ENCODE results near the gene C1orf116. TPM values are rescaled to one million over a fixed set of nuclear protein-coding genes. Genes with fewer than 3 reads are reported as not detected.

Gene C1orf116
- total RNA-seq, 1 donor from 2014 or later, result 0.08 TPM

DNA sequence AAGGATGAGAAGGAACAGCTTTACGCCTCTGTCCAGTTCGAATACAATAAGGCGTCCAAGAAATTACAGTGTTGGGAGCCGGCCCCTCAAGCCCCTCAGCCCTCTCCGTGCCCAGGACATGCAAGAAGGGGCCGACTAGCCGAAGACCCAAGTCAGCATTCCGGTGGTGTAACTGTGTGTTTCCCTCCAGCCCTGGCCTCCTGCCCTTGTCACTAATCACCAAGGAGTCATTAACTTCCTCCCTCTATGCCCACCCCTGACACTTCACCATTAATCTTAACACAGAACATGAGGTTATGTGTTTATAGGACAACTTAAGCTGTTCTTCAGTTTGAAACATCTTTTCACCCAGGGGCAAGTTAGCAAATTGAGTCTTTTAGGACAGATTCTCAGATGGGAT lies 39.7 kb upstream of the C1orf116 start:
- no peak overlapping the region for H3K27ac Mint-ChIP-seq (ENCODE audit: unreplicated experiment)
- H3K36me3 Mint-ChIP-seq (ENCODE audit: low read depth, unreplicated experiment), result peaks cover 13% of the 10 kb centered on the region
- no peak overlapping the region for H3K4me3 Mint-ChIP-seq (ENCODE audit: unreplicated experiment)
- H3K9me3 Mint-ChIP-seq (ENCODE audit: unreplicated experiment), result no peaks in the 10 kb centered on the region
- H3K4me1 Mint-ChIP-seq (ENCODE audit: unreplicated experiment), result peaks cover 12% of the 10 kb centered on the region
- no peak for DNase-seq (ENCODE audit: low spot score)
- TF ChIP-seq, protein P1, sequence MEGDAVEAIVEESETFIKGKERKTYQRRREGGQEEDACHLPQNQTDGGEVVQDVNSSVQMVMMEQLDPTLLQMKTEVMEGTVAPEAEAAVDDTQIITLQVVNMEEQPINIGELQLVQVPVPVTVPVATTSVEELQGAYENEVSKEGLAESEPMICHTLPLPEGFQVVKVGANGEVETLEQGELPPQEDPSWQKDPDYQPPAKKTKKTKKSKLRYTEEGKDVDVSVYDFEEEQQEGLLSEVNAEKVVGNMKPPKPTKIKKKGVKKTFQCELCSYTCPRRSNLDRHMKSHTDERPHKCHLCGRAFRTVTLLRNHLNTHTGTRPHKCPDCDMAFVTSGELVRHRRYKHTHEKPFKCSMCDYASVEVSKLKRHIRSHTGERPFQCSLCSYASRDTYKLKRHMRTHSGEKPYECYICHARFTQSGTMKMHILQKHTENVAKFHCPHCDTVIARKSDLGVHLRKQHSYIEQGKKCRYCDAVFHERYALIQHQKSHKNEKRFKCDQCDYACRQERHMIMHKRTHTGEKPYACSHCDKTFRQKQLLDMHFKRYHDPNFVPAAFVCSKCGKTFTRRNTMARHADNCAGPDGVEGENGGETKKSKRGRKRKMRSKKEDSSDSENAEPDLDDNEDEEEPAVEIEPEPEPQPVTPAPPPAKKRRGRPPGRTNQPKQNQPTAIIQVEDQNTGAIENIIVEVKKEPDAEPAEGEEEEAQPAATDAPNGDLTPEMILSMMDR (IDR thresholded peaks at IDR 0.05; ENCODE audit: unreplicated experiment), result no peak
- H3K27me3 Mint-ChIP-seq (ENCODE audit: unreplicated experiment), result peaks cover 5% of the 10 kb centered on the region

DNA sequence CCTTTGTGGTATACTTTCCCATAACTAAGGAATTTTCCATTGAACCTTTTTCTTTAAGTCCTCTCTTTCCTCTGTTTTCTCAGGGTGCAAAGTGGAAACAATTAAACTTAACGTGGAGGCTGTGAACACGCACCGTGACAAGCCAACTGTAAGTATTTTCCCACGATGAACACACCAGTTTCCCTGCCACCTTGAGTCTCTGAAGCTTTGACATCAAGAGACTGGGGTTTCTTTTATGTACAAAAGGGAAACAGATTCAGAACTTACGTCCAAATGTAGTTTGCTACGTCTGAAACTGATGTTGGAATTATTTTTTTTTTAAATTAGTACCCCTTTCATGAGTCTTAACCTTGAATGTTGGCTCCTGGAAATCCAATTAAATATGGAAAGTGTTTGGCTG lies 38.9 kb upstream of the C1orf116 start:
- Mint-ChIP-seq H3K27ac (ENCODE audit: unreplicated experiment) (no peak overlapping the region), H3K36me3 (ENCODE audit: low read depth, unreplicated experiment) (peaks cover 13% of the 10 kb centered on the region), H3K4me3 (ENCODE audit: unreplicated experiment) (no peak overlapping the region), H3K9me3 (ENCODE audit: unreplicated experiment) (no peaks in the 10 kb centered on the region), H3K4me1 (ENCODE audit: unreplicated experiment) (peaks cover 12% of the 10 kb centered on the region), H3K27me3 (ENCODE audit: unreplicated experiment) (peaks cover 5% of the 10 kb centered on the region)
- TF ChIP-seq, protein P1 (IDR thresholded peaks at IDR 0.05; ENCODE audit: unreplicated experiment), result no peak
- DNase-seq (ENCODE audit: low spot score), result no peak

DNA sequence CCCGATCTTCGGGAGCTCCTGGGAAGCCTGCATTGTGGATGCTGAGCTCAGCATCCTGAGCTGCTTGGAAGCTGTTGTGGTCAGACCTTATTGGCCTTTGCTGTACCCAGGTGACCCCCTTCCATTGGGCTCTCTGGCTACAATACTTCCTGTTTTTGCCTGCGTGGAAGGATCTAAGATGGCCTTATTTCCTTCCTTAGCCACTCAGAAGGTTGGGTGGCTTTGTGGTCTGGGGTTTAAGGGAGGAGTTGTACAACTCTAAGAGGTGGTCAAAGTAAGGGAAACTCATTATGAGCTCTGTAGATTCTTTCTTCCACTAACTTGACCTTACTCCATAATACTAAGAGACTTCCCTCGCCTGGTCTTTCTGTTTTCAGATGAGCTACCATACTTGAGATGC lies 38.3 kb upstream of the C1orf116 start:
- no peaks in the 10 kb centered on the region for H3K9me3 Mint-ChIP-seq (ENCODE audit: unreplicated experiment)
- DNase-seq (ENCODE audit: low spot score), result no peak
- peaks cover 5% of the 10 kb centered on the region for H3K27me3 Mint-ChIP-seq (ENCODE audit: unreplicated experiment)
- no peak overlapping the region for H3K27ac Mint-ChIP-seq (ENCODE audit: unreplicated experiment)
- H3K4me1 Mint-ChIP-seq (ENCODE audit: unreplicated experiment), result peaks cover 12% of the 10 kb centered on the region
- no peak overlapping the region for H3K4me3 Mint-ChIP-seq (ENCODE audit: unreplicated experiment)
- H3K36me3 Mint-ChIP-seq (ENCODE audit: low read depth, unreplicated experiment), result peaks cover 13% of the 10 kb centered on the region
- TF ChIP-seq, protein P1 (IDR thresholded peaks at IDR 0.05; ENCODE audit: unreplicated experiment), result no peak

DNA sequence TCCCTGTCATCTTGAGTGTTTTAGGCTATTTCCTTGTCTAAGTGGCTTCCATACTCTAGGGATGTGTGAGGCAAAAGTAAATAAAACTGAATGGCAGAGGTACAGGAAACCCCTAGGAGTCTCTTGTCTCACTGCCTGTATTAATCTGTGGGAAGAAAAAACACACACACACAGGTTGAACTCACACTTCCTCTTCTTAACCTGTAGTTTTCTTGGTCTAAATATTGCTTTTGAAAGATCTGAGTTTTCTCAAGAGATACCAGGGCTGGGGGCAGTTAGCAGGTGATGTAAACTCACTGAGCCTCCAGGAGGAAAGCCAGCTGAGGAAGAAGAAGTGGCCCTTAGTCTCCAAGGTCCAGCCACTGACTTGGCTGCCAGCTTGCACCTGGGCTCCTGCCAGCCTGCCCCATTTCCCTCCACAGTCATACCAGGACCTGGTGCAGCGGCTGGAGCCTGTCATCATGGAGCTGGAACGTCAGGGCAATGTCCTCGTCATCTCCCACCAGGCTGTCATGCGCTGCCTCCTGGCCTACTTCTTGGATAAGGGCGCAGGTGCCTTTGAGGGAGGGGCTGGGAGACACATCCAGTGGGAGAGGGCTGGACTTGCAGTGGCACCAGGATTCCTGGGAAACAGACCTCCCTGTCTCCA lies 37.4 kb upstream of the C1orf116 start:
- H3K27me3 Mint-ChIP-seq (ENCODE audit: unreplicated experiment), result peaks cover 5% of the 10 kb centered on the region
- H3K4me3 Mint-ChIP-seq (ENCODE audit: unreplicated experiment), result no peak overlapping the region
- H3K36me3 Mint-ChIP-seq (ENCODE audit: low read depth, unreplicated experiment), result peaks cover 13% of the 10 kb centered on the region
- no peaks in the 10 kb centered on the region for H3K9me3 Mint-ChIP-seq (ENCODE audit: unreplicated experiment)
- no peak for DNase-seq (ENCODE audit: low spot score)
- H3K27ac Mint-ChIP-seq (ENCODE audit: unreplicated experiment), result no peak overlapping the region
- H3K4me1 Mint-ChIP-seq (ENCODE audit: unreplicated experiment), result peaks cover 12% of the 10 kb centered on the region
- TF ChIP-seq, protein P1 (IDR thresholded peaks at IDR 0.05; ENCODE audit: unreplicated experiment), result no peak

DNA sequence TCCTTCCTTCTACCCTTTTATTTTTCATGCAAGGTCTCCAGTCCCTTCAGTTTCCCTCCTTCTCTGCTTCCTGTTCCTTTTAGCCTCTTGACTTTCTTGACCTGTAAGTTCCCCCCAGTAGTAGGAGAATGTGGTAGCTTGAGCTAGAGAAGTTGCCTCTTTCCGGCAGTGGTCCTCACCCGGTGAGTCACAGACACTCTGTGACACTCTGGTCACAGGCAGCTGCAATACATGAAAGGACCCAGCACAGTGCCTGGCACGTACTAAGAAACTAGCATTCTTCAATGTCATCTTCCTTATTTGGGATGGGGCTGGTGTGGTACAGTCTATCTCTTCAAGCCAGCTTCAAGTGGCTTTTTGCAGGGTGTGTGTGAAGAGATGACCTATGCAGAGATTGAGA lies 36.5 kb upstream of the C1orf116 start:
- no peak for DNase-seq (ENCODE audit: low spot score)
- Mint-ChIP-seq H3K9me3 (ENCODE audit: unreplicated experiment) (no peaks in the 10 kb centered on the region), H3K4me3 (ENCODE audit: unreplicated experiment) (peak overlapping the region; percentile 57), H3K27ac (ENCODE audit: unreplicated experiment) (no peak overlapping the region), H3K4me1 (ENCODE audit: unreplicated experiment) (peaks cover 12% of the 10 kb centered on the region), H3K36me3 (ENCODE audit: low read depth, unreplicated experiment) (peaks cover 13% of the 10 kb centered on the region), H3K27me3 (ENCODE audit: unreplicated experiment) (peaks cover 5% of the 10 kb centered on the region)
- TF ChIP-seq, protein P1 (IDR thresholded peaks at IDR 0.05; ENCODE audit: unreplicated experiment), result no peak
